Motor neuron (in vitro differentiated cells): ENCODE results near the gene MIER1. TPM values are rescaled to one million over a fixed set of nuclear protein-coding genes. Genes with fewer than 3 reads are reported as not detected.
A peak's percentile ranks its signal among the peaks of the same experiment; 100 is the strongest.

Experiments
- ATAC-seq, 8 experiments: fragments of 200-7000 bp; cut with Tn5 transposase; replicated peaks in 6 of 8; 2 replicates each; pipeline ENCODE4 v1.8.0; 2021; ENCODE audit warnings: mild to moderate bottlenecking in 8 of 8, moderate library complexity in 8 of 8
- H3K27ac ChIP-seq, 2 donors: fragments of 250-450 bp; sonication (Bioruptor Pico); 2 replicates each; pipeline ENCODE4 v1.9.0; 2021; ENCODE audit warnings: antibody characterized with exemption in 2 of 2, mild to moderate bottlenecking in 2 of 2, moderate library complexity in 1 of 2
- H3K4me1 ChIP-seq, 2 donors: fragments of 250-450 bp; sonication (Bioruptor Pico); replicated peaks in 1 of 2; 2 replicates each; pipeline ENCODE4 v1.6.1; 2021; ENCODE audit warnings: antibody characterized with exemption in 2 of 2, mild to moderate bottlenecking in 2 of 2, moderate library complexity in 1 of 2
- H3K4me3 ChIP-seq, 5 donors: fragments of 250-450 bp; sonication (Bioruptor Pico); 2 replicates each; pipeline ENCODE4 v1.9.0; 2021; ENCODE audit warnings: antibody characterized with exemption in 5 of 5, mild to moderate bottlenecking in 5 of 5, moderate library complexity in 4 of 5
- WGBS, 10 experiments: fragments of 450-650 bp; shearing (Covaris generic); methylation state at CpG; one replicate each; pipeline ENCODE4 v1.0.0; 2022; 5-methylcytosine and 5-hydroxymethylcytosine counted together
- in situ Hi-C, 9 experiments: fragments of 400-800 bp; cut with MboI; loops; one replicate each; pipeline ENCODE4 v1.15.0; 2021; ENCODE audit warnings: low sequenced_read_pairs in 9 of 9, low pct_unique_long_range_greater_than_20kb in 2 of 9; ENCODE audit not compliant: unreplicated experiment in 9 of 9
- total RNA-seq, 8 experiments: library from RNA; unstranded; fragments of 300-600 nt; gene quantifications; 2 replicates each; pipeline versions ENCODE4 v1.2.3 to v1.2.4, GENCODE V29; 2022

Gene MIER1
- total RNA-seq, 8 experiments from 2014 or later: 23.2 to 51.6 (median 28.6) TPM

DNA sequence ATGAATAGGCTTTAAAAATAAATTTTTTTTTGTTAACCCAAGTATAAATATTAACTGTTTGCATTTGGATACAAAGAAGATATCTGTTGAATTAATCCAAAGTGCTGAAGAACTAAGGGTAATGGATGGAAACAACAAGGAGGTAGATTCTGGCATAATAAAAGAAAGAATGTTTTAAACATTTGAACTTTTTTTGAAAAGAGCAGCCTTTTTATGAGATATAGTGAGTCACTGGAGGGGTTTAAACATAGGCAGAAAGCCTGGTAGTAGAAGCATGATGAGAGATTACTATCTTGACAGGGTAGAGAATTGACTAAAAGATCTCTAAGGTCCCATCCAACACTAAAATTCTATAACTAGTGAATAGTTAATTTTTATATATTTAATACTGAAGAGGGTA is 2.7 kb downstream of the MIER1 start:
- ATAC-seq: no peak
- H3K27ac ChIP-seq: no peak overlapping the region
- in situ Hi-C loops: loop anchor here in 1 of 9 experiments (25.0 kb wide), 1 partner anchor 165 kb away; the partner anchor contains the start of gene DYNLT5
- peaks cover 9 to 37% of the 10 kb centered on the region in 2 donors for H3K4me1 ChIP-seq
- no peak overlapping the region for H3K4me3 ChIP-seq

DNA sequence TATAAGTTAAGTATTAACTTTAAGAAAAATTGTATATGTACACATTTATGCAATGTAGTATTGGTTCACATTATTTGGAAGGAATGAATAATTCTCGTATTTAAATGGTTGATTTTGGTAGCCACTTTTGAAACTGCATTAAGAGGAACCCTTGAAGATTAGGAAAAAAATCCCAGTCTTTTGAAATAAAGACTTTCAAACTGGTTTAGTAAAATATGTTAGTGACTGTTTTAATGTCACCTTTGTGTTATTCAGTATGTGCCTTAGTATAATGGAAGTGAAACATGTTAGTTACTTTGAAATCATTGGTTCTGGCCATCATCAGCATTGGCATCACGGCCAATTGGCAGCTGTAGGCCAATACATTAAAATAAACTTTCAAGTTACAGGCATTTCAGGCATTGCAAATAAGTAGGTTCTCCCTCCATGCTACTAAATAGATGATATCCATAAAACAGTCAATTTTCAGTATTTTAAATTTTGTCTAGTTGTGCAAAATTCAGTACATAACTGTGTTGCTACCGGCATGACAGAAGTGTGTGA is 4.4 kb downstream of the MIER1 start:
- WGBS, 10 experiments: 21 to 100% (median 84%) methylated on average over 1 to 3 of the region's 3 CpGs; no CpG with 5 or more reads in 1 of the 10 experiments
- Histone ChIP-seq H3K4me1 (peaks cover 3 to 34% of the 10 kb centered on the region in 2 donors), H3K4me3 (peak overlapping the region; percentile 56 to 78 (median 68)), H3K27ac (no peak overlapping the region)
- ATAC-seq: no peak
- in situ Hi-C loops: loop anchor here in 1 of 9 experiments (25.0 kb wide), 1 partner anchor 167 kb away; the partner anchor contains the start of gene DYNLT5

DNA sequence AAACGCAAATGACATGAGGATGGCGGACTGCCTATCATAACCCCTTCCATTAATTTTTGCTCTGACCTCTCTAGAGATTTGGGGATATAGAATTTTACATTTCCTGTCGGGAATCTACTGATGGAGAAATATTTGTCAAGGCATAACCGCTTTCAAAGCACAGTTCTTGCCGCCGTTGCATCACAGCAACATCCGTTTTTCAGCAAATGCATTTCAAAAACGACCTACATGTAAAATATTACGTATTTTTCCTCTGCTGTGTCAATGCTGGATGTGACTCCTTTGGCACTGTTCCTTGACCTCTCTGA is 4.9 kb downstream of the MIER1 start:
- peak overlapping the region in 1 of 2 donors; percentile 0 for H3K27ac ChIP-seq
- ATAC-seq: no peak
- 0 to 57% (median 25%) methylated on average over 3 to 9 of the region's 9 CpGs; no CpG with 5 or more reads in 2 of the 10 experiments for WGBS, 10 experiments
- H3K4me3 ChIP-seq: peak overlapping the region; percentile 56 to 78 (median 68)
- H3K4me1 ChIP-seq: peaks cover 3 to 34% of the 10 kb centered on the region in 2 donors
- in situ Hi-C loops: loop anchor here in 1 of 9 experiments (25.0 kb wide), 1 partner anchor 167 kb away; the partner anchor contains the start of gene DYNLT5

DNA sequence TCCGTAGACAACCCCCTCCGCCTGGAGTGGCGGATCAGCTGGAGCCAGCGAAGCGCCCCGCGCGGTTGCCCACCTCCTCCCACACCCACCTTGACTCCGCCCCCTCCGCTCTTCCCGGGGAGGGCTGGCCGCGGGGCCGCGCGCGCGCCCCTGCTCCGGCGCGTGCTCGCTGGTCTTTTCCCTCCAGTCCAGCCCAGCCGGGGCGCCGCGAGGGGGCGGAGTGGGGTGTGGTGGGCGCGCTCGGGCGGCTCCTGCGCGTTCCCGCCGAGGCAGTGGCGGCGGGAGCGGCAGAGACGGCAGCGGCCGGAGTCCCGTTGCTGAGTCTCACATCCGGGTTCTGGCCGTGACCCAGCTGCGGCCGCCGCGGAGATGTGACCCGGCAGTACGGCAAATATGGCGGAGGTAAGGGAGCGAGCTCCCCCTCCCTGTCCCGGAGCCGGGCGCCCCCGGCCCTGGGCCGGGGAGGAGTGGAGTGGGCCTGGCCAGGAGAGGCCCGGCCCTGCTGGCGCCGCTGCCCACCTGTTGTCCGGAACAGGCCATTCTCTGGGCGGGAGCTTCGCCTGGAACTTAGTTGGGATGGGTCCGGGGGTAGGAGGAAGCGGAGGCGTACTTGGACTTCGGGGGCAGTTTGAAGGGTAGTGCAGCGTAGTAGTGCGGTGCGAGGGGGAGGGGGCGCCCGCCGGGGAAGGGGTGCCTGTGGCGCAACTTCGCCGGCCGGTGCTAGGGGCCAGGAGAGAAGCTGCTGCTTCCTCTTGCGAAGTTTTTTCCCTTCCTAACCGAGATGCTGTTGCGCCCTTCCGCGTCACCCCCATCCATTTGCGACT is 5.4 kb downstream of the MIER1 start:
- in situ Hi-C loops: loop anchor here in 1 of 9 experiments (25.0 kb wide), 1 partner anchor 168 kb away; the partner anchor contains the start of gene DYNLT5
- ATAC-seq: peak; percentile 57 to 81 (median 75)
- peaks cover 3 to 34% of the 10 kb centered on the region in 2 donors for H3K4me1 ChIP-seq
- H3K27ac ChIP-seq: peak overlapping the region; percentile 53 to 82
- peak overlapping the region; percentile 56 to 78 (median 68) for H3K4me3 ChIP-seq
- 0 to 1% (median 0%) methylated on average over 1 to 18 of the region's 83 CpGs; no CpG with 5 or more reads in 6 of the 10 experiments for WGBS, 10 experiments

DNA sequence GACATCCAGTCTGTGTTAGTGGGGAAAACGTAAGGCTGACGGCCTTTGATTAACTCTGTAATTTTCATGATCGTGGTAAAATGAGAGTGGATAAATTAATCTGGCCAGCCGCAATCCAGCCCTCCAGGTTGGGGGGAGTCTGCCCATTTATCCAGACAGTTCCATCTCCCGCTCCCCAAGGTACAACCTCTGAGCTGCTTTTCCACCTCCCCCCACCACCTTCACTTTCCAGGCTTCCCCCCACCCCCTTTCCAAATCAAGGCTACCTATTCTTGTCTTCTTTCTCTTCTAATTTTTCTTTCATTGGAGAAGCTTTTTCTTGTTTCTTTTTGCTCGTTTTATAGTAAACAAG is 6.0 kb downstream of the MIER1 start:
- ATAC-seq: no peak
- in situ Hi-C loops: loop anchor here in 1 of 9 experiments (25.0 kb wide), 1 partner anchor 168 kb away; the partner anchor contains the start of gene DYNLT5
- WGBS, 10 experiments: 0% methylated on average over 1 to 5 of the region's 6 CpGs; no CpG with 5 or more reads in 2 of the 10 experiments
- Histone ChIP-seq H3K4me1 (peaks cover 3 to 34% of the 10 kb centered on the region in 2 donors), H3K27ac (peak overlapping the region; percentile 53 to 82), H3K4me3 (peak overlapping the region; percentile 56 to 78 (median 68))

DNA sequence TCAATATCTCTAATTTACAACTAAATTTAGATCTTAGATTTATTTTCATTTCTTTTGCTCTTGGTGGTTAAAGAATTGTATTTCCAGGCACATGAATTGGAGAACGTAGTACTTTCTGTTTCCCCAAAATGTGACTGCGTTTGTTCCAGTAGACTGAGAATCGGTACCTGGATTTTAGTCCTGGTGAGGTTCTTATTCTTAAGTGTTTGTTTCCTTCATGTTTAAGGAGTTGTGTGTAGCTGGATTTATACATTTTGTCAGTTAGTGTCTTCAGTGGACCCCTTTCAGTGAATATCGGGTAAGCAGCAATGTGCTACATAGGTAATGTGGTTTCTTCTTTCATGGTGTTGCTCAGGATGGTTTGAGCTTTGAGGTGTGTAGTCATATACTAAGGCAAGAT is 6.8 kb downstream of the MIER1 start:
- H3K4me1 ChIP-seq: peaks cover 3 to 31% of the 10 kb centered on the region in 2 donors

DNA sequence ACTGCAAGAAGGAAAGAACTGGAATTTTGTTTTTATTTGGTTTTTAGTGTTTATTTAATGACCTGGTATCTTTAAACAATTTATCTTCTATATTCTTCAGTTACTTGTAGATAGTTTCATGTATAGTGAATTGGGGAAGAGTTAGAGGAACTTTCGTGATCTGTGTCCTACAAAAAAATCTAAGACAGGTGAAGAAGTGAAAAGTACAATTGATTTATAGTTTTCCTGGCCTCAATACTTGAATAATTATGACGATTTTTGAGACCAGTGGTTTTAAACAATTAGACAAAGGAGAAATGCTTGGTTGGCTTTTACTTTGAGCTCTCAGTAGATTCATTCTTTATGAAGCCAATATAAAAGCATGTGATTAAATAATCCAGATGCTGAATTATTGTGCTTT is 7.5 kb downstream of the MIER1 start:
- WGBS, 10 experiments: 13 to 83% (median 48%) methylated on average over 1 to 2 of the region's 2 CpGs
- Histone ChIP-seq H3K4me3 (no peak overlapping the region), H3K27ac (no peak overlapping the region), H3K4me1 (peaks cover 3 to 27% of the 10 kb centered on the region in 2 donors)
- ATAC-seq: no peak
- in situ Hi-C loops: loop anchor here in 1 of 9 experiments (25.0 kb wide), 1 partner anchor 170 kb away; the partner anchor contains the start of gene DYNLT5

More for the DNA sequence above, 6.8 kb downstream of the MIER1 start:
- WGBS, 10 experiments: 0 to 80% (median 14%) methylated on average over 1 to 4 of the region's 4 CpGs; no CpG with 5 or more reads in 1 of the 10 experiments
- no peak for ATAC-seq
- in situ Hi-C loops: loop anchor here in 1 of 9 experiments (25.0 kb wide), 1 partner anchor 169 kb away; the partner anchor contains the start of gene DYNLT5
- Histone ChIP-seq H3K27ac (no peak overlapping the region), H3K4me3 (peak overlapping the region; percentile 56 to 78 (median 68))

DNA sequence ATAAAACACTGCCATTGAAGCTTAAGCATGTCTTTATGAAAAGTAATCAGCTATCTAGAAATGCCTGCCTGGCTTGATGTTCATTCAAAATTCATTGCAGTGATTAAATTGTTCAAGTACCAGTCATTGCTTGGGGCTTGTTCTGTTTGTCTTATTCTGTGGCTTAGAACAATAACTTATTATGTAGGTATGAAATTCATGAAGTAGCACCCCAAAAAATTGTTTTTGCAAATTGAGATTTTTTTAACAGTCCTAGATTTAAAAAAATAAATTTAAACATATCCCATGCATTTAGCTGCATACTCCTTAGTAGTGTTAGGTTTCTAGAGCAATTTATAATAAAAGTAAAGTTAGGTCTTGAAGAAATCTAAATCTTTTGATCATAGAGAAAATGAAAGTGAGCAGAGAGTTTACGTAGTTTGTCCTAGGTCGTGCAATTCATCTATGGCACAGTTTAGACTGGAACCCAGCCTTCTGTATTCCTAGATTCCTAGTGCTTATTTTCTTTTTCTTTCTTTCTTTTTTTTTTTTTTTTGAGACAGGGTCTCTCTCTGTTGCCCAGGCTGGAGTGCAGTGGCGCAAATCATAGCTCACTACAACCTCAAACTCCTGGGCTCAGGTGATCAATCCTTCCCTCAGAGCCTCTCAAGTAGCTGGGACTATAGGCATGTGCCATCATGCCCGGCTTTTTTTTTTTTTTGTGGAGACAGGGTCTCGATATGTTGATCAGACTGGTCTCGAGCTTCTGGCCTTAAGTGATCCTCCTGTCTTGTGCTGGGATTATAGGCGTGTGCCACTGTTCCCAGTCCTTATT is 9.3 kb downstream of the MIER1 start:
- no peak for ATAC-seq
- H3K27ac ChIP-seq: no peak overlapping the region
- WGBS, 10 experiments: 20 to 100% (median 91%) methylated on average over 1 to 7 of the region's 7 CpGs
- in situ Hi-C loops: loop anchor here in 1 of 9 experiments (25.0 kb wide), 1 partner anchor 172 kb away; the partner anchor contains the start of gene DYNLT5
- no peak overlapping the region for H3K4me3 ChIP-seq
- H3K4me1 ChIP-seq: peaks cover 3 to 27% of the 10 kb centered on the region in 2 donors

DNA sequence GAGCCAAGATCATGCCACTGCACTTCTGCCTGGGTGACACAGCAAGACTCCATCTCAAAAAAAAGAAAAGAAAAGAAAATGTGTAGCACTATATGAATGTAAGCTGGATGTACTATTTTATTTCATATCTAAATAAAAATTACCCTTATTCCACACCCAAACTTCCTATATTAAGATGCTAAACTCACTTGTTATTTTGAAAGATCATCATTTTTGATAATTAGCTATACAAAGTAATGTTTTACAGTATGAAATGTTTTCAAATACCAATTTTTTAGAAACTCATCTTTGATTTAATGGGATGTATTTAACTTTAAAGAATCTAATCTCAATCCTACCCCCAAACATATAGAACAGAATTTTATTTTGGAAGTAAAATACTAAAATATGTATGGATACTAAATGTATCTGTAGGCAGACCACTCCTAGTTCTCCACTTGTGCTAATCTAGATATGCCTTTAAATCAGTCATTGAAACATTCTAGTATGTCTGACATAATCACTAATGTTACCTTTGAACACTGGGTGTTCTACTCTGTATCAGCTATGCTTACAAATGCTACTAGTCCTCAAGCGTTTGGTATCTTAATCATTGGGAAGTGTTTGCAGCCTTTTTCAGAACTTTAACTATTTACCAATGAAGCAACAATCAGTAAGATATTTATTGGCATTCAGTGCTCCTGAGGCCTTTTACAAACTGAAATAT is 12.9 kb downstream of the MIER1 start:
- ATAC-seq: no peak
- Histone ChIP-seq H3K27ac (no peak overlapping the region), H3K4me1 (peaks cover 3 to 5% of the 10 kb centered on the region in 2 donors), H3K4me3 (no peak overlapping the region)
- WGBS, 10 experiments: 0 to 87% (median 0%) methylated on average over 1 of the region's 1 CpG
- in situ Hi-C loops: loop anchor here in 1 of 9 experiments (25.0 kb wide), 1 partner anchor 175 kb away; the partner anchor contains the start of gene DYNLT5

DNA sequence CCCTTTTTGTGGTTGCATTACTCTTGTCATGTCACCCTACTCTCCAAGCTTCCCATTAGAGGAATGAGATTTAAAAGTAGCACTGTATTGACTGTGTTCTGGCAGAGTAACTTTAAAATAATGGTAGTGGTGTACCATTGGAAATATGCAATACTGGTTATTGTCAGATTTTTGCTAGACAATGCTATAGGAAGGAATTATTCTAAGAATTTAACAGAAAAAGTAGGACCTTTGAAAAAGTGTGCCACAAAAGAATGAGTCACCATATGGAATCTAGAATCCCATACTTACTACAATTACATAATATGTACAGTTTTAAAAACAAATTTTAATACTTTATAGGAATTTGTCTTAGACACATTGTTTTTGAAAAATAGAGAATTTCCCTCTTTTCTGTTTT is 13.8 kb downstream of the MIER1 start:
- no peaks in the 10 kb centered on the region for H3K4me1 ChIP-seq
- in situ Hi-C loops: loop anchor here in 1 of 9 experiments (25.0 kb wide), 1 partner anchor 176 kb away; the partner anchor contains the start of gene DYNLT5
- no peak overlapping the region for H3K4me3 ChIP-seq
- no peak for ATAC-seq
- no peak overlapping the region for H3K27ac ChIP-seq

DNA sequence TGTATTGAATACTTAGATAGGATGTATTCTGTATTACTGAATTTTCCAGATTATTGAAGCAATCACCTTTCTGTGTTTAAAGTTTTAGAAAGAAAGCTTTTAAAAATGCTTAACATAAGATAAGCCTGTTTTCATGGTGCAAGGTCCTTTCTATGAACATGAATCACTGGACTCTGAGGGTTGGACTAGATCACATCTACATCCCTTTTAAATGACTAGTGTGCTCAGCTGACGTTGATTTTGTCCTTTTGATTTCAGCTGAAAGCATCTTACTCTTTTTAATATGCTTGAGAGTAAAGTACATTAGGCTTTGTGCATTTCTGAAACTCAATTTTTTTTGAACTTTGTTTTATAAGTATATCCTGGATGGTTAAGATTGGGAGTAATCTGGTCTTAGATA is 16.2 kb downstream of the MIER1 start:
- Histone ChIP-seq H3K27ac (no peak overlapping the region), H3K4me3 (no peak overlapping the region), H3K4me1 (no peaks in the 10 kb centered on the region)
- in situ Hi-C loops: loop anchor here in 1 of 9 experiments (25.0 kb wide), 1 partner anchor 179 kb away; the partner anchor contains the start of gene DYNLT5
- WGBS, 10 experiments: 0 to 100% (median 100%) methylated on average over 1 of the region's 1 CpG; no CpG with 5 or more reads in 3 of the 10 experiments
- ATAC-seq: peak in 1 of 8 experiments; percentile 34
